ENCODE data around the gene CBFA2T2.
A peak's percentile ranks its signal among the peaks of the same experiment; 100 is the strongest.
"Not testable (repeated sequence)": the region's sequence is repeated elsewhere in the genome, so short reads cannot be mapped to it uniquely, and the experiment has no call there.

Gene CBFA2T2

DNA sequence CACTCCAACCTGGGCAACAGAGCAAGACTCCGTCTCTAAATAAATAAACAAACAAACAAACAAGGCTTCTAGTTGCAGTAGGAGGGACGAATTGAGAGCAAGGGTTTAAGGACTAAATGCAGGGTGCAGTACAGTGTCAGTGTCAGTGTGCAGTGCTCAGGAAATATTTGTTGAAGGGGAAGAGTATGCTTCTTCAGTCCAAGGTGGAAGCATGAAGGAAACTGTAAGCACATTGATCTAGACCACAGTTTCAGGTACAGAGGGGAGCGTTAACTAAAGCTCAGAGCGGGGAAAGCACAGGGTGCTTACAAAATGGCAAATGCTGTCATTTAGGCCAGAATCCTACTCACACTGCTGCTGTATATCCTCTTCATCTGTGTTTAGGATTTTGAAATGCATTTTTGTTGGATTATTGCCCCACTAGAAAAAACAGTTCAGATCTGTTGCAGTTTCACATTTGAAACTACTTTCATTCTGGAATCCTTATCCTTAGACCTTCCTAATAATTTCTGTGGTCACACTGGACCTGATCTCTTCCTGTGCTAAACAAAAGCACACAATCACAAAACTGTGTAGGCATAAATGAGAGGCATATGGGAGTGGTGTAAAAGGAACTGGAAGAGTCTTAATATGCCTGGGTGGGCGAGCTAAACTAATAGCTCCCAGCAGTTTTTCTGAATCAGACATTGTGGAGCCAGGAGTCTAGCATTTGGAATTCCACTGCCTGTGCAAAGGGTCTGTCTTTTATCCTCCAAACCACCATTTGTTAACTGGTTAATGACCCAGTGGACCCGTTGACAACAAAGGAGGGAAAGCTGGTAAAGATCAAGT is 41.4 kb downstream of the CBFA2T2 start:
- H3K4me3 ChIP-seq (ENCODE audit: low read depth, low read length), result no peak overlapping the region
- peak; percentile 42 for DNase-seq (ENCODE audit: low read depth)
- TF ChIP-seq CTCF (conservative IDR thresholded peaks at IDR 0.05; ENCODE audit: low read depth, low read length), result no peak

- TF ChIP-seq CTCF (conservative IDR thresholded peaks at IDR 0.05; ENCODE audit: low read depth, low read length), result no peak
- DNase-seq (ENCODE audit: low read depth), result no peak
- H3K4me3 ChIP-seq (ENCODE audit: low read depth, low read length), result no peak overlapping the region
Observed at GRCh38 chr20:33531885-33532284, 42.0 kb downstream of the CBFA2T2 start.

DNA sequence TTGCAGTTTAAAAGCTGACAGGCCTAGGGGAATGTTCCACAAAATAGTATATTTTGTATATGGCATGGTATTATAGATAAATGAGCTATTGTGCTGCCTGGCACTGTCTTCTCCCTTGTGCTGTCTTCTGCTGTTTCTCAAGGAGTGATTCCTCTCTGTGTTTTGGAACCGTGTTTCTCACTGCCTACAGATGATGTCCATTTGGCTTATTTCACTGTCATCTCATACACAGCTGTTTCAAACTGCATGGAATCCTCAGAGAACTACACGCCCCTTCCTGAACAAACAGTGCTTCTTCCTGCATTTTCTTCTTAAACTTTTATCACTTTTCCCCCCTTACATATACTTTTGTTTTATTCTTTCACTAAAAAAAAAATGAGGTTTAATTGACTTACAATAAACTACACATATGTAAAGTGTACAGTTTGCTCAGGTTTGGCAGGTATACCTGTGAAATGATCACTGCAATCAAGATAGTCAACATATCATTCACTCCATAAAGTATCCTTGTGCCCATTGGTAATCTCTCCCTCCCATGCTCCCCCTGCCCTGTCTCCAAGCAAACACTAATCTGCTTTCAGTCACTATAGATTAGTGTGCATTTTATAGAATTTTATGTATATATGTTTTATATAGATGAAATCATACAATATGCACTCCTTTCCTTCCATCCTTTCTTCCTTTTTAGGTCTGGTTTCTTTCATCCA is 43.0 kb downstream of the CBFA2T2 start:
- no peak overlapping the region for H3K4me3 ChIP-seq (ENCODE audit: low read depth, low read length)
- TF ChIP-seq CTCF (conservative IDR thresholded peaks at IDR 0.05; ENCODE audit: low read depth, low read length), result no peak
- DNase-seq (ENCODE audit: low read depth), result peak; percentile 34

DNA sequence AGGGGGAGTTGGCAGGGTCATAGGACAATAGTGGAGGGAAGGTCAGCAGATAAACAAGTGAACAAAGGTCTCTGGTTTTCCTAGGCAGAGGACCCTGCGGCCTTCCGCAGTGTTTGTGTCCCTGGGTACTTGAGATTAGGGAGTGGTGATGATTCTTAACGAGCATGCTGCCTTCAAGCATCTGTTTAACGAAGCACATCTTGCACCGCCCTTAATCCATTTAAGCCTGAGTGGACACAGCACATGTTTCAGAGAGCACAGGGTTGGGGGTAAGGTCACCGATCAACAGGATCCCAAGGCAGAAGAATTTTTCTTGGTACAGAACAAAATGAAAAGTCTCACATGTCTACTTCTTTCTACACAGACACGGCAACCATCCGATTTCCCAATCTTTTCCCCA is 45.8 kb downstream of the CBFA2T2 start:
- DNase-seq (ENCODE audit: low read depth); H3K4me3 ChIP-seq (ENCODE audit: low read depth, low read length): not testable (repeated sequence)

DNA sequence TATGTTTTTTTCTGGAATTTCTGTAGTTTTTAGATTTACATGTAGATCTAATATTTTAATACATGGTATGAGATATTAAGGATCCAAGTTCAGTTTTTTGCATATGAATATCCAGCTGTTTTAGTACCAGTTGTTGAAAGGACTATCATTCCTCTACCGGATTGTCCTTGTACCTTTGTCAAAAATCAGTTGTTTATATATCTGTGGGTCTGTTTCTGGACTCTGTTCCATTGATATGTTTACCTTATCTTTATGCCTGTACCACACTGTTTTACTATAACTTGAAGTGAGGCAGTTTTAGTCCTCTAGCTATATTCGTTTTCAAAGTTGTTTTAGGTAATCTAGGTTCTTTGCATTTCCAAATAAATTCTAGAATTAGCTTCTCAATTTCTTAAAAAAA is 47.7 kb downstream of the CBFA2T2 start:
- no peak for DNase-seq (ENCODE audit: low read depth)
- no peak for TF ChIP-seq CTCF (conservative IDR thresholded peaks at IDR 0.05; ENCODE audit: low read depth, low read length)
- H3K4me3 ChIP-seq (ENCODE audit: low read depth, low read length), result no peak overlapping the region

DNA sequence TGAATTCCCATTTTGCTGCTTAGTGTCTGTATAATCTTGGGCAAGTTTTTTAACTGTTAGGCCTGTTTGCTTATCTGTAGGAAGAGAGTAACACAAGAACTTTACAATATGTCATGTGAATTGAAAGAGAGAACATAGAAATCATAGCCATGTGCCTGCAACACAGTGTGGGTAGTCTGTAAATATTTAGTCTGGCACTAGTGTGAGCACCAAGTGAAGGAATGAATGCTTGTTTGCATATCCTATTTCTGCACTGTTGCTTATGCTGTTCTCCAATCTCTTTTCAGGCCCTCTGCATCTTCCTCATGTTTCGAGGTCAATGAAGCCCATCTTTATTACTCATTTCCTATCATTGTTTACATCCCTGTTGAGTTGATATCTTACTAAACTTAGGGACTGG is 49.2 kb downstream of the CBFA2T2 start:
- no peak for TF ChIP-seq CTCF (conservative IDR thresholded peaks at IDR 0.05; ENCODE audit: low read depth, low read length)
- peak; percentile 58 for DNase-seq (ENCODE audit: low read depth)
- no peak overlapping the region for H3K4me3 ChIP-seq (ENCODE audit: low read depth, low read length)

GRCh38 chr20:33540427-33540826 is 50.5 kb downstream of the CBFA2T2 start:
- TF ChIP-seq CTCF (conservative IDR thresholded peaks at IDR 0.05; ENCODE audit: low read depth, low read length), result no peak

More at GRCh38 chr20:33540427-33540826, 50.5 kb downstream of the CBFA2T2 start:
- DNase-seq (ENCODE audit: low read depth), result no peak
- no peak overlapping the region for H3K4me3 ChIP-seq (ENCODE audit: low read depth, low read length)

All from choroid plexus epithelial cell (primary cell).